Dermis microvascular lymphatic vessel endothelial cell (primary cell): ENCODE data around the gene MAVS. TPM values are rescaled to one million over a fixed set of nuclear protein-coding genes. Genes with fewer than 3 reads are reported as not detected.
"Not testable (repeated sequence)": the region's sequence is repeated elsewhere in the genome, so short reads cannot be mapped to it uniquely, and the experiment has no call there.

Experiments
- DNase-seq, 2 donors: peaks; one replicate each; pipeline versions ENCODE4 v3.0.0 to v3.0.0-alpha.2; 2010; ENCODE audit warnings: low read depth in 2 of 2
- total RNA-seq: library from RNA; depleted of rRNA; stranded (reverse); fragments of >200 nt; gene quantifications from 2 replicates; pipeline ENCODE4 v1.2.1, GENCODE V29; 2014

The MAVS gene
- total RNA-seq, 1 donor from 2014 or later, result 14.5 TPM

GRCh38 chr20:3814928-3815495, 31.6 kb upstream of the MAVS start:
- no peak for DNase-seq

DNA sequence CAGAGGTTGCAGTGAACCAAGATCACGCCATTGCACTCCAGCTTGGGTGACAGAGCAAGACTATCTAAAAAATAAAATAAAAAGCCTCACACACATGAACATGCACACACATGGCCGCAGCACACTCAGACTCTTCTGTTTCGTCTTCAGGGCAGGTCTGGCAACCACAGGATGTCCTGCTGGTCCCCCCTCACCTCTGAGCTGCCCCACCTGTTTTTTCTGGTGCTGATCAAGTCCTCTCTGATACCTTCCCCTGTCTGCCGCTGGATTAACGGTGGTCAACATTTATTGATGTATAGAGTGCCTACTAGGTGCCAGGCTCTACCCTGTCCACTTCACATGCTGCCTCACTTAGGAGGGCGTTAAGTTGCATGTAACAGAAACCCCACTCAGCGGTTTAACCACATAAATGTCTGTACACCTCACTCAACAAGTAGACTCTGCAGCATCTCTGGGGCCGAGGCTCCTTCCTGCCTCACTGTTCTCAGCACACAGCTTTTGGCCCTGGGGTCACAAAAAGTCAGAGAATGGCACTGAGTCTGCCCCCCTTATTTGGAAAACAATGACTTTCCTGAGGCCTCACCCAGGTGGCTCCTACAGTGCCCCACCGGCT, 30.8 kb upstream of the MAVS start:
- no peak for DNase-seq

- peak; percentile 70 to 86 for DNase-seq
Observed at GRCh38 chr20:3818155-3819151, 28.2 kb upstream of the MAVS start.

- no peak for DNase-seq
Observed at GRCh38 chr20:3819411-3820047, 27.1 kb upstream of the MAVS start.

DNA sequence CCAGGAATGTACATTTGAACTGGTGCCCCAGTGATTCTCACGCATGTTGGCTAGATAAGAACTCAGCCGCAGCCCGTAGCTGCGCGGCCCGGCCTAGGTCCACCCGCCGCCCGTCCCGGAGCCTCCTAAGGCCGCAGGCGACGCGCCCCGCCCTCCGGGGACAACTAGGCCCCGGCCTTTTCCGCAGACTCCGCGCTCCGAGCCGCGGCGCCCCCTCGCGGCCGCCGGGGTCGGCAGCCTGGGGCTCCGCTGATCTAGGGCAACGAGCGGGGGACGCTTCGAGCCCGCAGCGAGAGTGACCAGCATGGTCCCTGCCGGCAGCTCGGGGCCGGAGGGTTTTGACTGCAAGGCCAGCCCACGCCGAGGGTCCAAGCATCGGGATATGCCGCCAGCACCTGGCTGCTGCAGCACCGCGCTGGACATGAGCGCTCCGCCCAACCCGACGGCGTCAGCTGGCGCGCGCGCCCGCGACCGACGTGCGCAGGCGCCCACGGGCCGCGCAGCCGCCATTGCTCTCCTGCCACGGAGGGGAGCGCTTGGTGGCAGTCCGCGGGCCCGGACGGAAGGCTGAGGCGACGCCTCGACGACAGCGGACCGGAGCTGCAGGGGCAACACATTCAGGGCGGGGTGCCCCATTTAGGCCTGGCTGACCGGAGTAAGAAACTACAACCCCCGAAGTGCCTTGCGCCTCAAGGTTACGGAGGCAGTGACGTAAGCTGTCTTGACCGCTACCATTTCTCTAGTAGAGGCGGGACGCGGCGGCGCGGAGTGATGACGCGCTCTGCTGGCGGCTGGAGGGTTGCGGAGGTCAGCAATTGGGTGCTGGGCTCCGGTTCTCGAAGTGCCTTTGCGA, 26.4 kb upstream of the MAVS start, which contains the start of gene AP5S1:
TSS of gene AP5S1 (plus strand) at position 500 of the 853 bp plus-strand sequence. CDS start 1,571 bp downstream, outside the sequence.
- DNase-seq, result peak; percentile 92 to 98

- no peak for DNase-seq
Observed at GRCh38 chr20:3820901-3821727, 25.5 kb upstream of the MAVS start.

GRCh38 chr20:3821996-3822395, 24.6 kb upstream of the MAVS start:
- no peak for DNase-seq

DNA sequence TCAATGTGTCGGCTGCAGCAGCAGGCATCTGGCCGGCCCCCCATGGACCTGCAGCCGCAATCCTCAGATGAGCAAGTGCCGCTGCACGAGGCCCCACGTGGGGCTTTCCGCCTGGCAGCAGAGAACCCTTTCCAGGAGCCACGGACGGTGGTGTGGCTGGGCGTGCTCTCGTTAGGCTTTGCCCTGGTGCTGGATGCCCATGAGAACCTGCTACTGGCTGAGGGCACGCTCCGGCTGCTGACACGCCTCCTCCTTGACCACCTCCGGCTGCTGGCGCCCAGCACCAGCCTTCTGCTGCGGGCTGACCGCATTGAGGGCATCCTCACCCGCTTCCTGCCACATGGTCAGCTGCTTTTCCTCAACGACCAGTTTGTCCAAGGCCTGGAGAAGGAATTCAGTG, 22.8 kb upstream of the MAVS start:
- no peak for DNase-seq

GRCh38 chr20:3825526-3825925, 21.1 kb upstream of the MAVS start:
- DNase-seq, result no peak

GRCh38 chr20:3826420-3826819, 20.2 kb upstream of the MAVS start:
- no peak for DNase-seq

GRCh38 chr20:3828798-3829197, 17.8 kb upstream of the MAVS start:
- no peak for DNase-seq

DNA sequence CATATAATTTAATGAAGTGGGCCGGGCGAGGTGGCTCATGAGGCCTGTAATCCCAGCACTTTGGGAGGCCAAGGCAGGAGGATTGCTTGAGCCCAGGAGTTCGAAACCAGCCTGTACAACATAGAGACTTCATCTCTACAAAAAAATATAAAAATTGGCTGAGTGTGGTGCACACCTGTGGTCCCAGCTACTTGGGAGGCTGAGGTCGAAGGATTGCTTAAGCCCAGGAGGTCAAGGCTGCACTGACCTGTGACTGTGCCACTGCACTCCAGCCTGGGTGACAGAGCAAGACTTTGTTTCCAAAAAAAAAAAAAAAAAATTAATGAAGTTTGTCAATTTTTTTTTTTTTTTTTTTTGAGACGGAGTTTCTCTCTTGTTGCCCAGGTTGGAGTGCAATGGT, 16.7 kb upstream of the MAVS start:
- not testable (repeated sequence) for DNase-seq

DNA sequence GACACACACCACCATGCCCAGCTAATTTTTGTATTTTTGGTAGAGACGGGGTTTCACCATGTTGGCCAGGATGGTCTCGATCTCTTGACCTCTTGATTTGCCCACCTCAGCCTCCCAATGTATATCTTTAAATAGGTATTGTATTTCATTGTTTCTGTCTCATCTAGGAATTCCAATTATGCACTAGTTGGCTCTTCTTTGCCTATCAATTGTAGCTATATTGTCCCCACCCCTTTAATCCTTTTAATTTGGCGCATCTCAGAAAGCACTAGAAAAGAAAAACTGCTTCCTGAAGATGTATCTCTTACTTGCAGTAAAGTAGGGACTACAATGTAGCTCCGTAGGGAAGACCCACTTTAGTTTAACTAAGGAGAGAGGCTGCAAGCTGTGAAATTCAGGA, 10.5 kb upstream of the MAVS start:
- no peak for DNase-seq

- DNase-seq, result no peak
Observed at GRCh38 chr20:3839328-3839727, 7.3 kb upstream of the MAVS start.

DNA sequence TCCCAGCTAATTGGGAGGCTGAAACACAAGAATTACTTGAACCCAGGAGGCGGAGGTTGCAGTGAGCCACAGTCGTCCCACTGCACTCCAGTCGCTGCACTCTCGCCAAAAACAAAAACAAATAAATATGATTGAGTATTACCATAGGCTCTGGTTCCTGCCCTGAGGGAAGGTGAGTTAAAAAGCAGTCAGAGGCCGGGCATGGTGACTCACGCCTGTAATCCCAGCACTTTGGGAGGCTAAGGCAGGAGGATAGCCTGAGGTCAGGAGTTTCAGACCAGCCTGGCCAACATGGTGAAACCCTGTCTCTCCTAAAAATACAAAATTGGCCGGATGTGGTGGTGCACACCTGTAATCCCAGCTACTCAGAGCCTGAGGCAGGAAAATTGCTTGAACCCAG, 6.4 kb upstream of the MAVS start:
- DNase-seq, result not testable (repeated sequence)

DNA sequence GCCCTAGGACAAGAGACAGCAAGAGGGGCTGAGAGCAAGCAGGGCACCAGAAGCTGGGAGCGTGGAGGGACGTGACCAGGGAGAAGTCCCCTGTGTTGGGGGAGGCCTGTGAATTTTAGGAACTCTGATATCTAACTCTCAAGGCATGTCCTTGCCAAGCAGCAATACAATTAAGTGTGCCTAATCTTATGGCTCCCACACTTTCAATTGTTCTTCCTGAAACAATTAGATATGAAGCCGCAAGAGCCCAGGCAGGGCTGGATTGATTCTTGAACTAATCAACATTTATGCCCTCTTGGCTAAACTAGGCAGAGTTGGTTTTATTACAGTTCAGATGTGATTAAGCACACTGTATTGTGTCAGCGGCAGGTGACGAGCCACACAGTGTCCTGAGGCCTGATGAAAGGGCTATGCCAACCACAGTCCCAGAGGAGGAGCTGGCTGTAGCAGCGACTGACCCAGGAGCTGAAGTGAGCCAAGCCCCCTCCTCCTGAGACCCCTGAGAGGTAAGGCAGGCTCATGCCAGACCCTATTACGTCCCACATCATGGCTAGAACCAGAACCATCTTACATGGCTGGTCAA, 4.2 kb upstream of the MAVS start:
- DNase-seq, result no peak

DNA sequence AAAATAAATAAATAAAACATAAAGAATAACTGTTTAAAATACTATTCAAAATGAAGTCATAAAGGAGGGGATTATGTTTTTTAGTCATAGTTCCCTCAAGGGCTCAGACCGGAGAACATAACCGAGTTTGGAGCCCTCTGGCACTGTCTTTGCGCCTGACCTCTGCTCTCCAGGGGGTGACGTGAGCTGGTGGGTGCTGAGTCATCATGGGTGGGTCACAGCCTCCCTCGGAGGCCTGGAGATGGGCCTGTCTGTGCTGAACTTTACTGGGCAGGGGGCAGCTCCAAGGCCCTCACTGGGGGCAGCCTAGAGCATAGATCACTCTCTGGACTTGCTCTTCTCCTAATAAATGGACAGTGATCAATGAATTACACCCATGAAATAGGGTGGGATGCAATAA, 3.1 kb upstream of the MAVS start:
- peak in 1 of 2 donors; percentile 28 for DNase-seq

DNA sequence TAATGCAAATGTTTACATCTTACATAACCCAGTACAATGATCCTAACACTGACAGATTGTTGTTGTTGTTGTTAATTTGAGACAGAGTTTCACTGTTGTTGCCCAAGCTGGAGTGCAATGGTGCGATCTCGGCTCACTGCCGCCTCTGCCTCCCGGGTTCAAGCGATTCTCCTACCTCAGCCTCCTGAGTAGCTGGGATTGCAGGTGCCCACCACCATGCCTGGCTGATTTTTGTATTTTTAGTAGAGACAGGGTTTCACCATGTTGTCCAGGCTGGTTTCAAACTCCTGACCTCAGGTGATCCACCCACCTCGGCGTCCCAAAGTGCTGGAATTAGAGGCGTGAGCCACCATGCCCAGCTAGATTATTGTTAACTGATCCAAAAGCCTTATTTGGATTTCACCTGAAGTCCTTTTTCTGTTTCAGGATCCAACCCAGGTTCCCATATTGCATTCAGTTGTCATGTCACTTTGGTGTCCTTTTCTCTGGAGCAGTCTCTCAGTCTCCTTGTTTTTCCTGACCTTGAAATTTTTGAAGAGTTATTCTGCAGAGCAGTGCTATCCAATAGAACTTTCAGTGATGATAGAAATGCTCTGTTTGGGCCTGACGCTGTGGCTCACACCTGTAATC, 2.5 kb upstream of the MAVS start:
- DNase-seq, result not testable (repeated sequence)

GRCh38 chr20:3846378-3846739, 275 bp upstream of the MAVS start:
- no peak for DNase-seq
